Caco-2 (cell line): ENCODE data around the gene NGEF. TPM values are rescaled to one million over a fixed set of nuclear protein-coding genes. Genes with fewer than 3 reads are reported as not detected.
"Not testable (repeated sequence)": the region's sequence is repeated elsewhere in the genome, so short reads cannot be mapped to it uniquely, and the experiment has no call there.

ENCODE experiments used
- BruUV-seq: library from RNA; stranded (reverse); fragments of 400-500 nt; replicated peaks from 2 replicates; lab custom pipeline; 2021; lab: Mats Ljungman, UMichigan
- CTCF ChIA-PET: fragments of 300-600 bp; sonication (Branson Sonifier 250); formaldehyde crosslinking; loops from one replicate; lab custom pipeline; 2022; ENCODE audit warnings: antibody characterized with exemption; lab: Charles Lee
- POLR2A ChIA-PET: fragments of 300-600 bp; sonication (Branson Sonifier 250); formaldehyde crosslinking; loops from one replicate; lab custom pipeline; 2022; ENCODE audit warnings: antibody characterized with exemption; lab: Charles Lee
- DNase-seq, 2 experiments: peaks; one replicate each; pipeline versions ENCODE4 v3.0.0 to v3.0.0-alpha.2; 2020 to 2022
- H3K27me3 ChIP-seq: replicated peaks from 2 replicates; pipeline ENCODE4 v1.6.0; 2011; ENCODE audit warnings: low read length; ENCODE audit not compliant: control insufficient read depth, insufficient read depth
- H3K36me3 ChIP-seq: 2 replicates; pipeline ENCODE4 v1.5.1; 2011; ENCODE audit warnings: low read length; ENCODE audit not compliant: control insufficient read depth, insufficient read depth
- H3K4me1 ChIP-seq: fragments of 250-450 bp; sonication (Bioruptor Pico); 2 replicates; pipeline ENCODE4 v1.5.1; 2020; ENCODE audit warnings: mild to moderate bottlenecking
- H3K4me3 ChIP-seq: 2 replicates; pipeline ENCODE4 v1.5.1; 2011; ENCODE audit warnings: low read depth, mild to moderate bottlenecking, control low read depth, low read length
- H3K9me3 ChIP-seq: fragments of 250-450 bp; sonication (Bioruptor Pico); 2 replicates; pipeline ENCODE4 v1.5.1; 2020; ENCODE audit warnings: mild to moderate bottlenecking, moderate library complexity
- H3K27ac Mint-ChIP-seq: one replicate; pipeline ENCODE4 v1.8.0; 2022; ENCODE audit warnings: mixed read lengths; ENCODE audit not compliant: unreplicated experiment
- H3K27me3 Mint-ChIP-seq: one replicate; pipeline ENCODE4 v1.8.0; 2022; ENCODE audit warnings: mixed read lengths; ENCODE audit not compliant: insufficient read depth, unreplicated experiment
- H3K36me3 Mint-ChIP-seq: one replicate; pipeline ENCODE4 v1.8.0; 2022; ENCODE audit warnings: mild to moderate bottlenecking, mixed read lengths; ENCODE audit not compliant: insufficient read depth, unreplicated experiment
- H3K4me1 Mint-ChIP-seq: one replicate; pipeline ENCODE4 v1.8.0; 2022; ENCODE audit warnings: low read depth, mixed read lengths; ENCODE audit not compliant: unreplicated experiment
- H3K4me3 Mint-ChIP-seq: one replicate; pipeline ENCODE4 v1.8.0; 2022; ENCODE audit warnings: mild to moderate bottlenecking, moderate library complexity, mixed read lengths; ENCODE audit not compliant: unreplicated experiment
- H3K9me3 Mint-ChIP-seq: one replicate; pipeline ENCODE4 v1.8.0; 2022; ENCODE audit warnings: mixed read lengths; ENCODE audit not compliant: unreplicated experiment
- CTCF ChIP-seq, 2 experiments: fragments of 200-600 bp in 1 of 2; IDR thresholded peaks; 1 replicate in 1 of 2; 2 replicates in 1 of 2; pipeline versions ENCODE4 v1.5.1 to v1.8.0; 2011 to 2022; ENCODE audit warnings: antibody characterized with exemption in 1 of 2, control low read depth in 1 of 2, inconsistent platforms in 1 of 2, low read depth in 1 of 2, low read length in 1 of 2, mild to moderate bottlenecking in 1 of 2, moderate library complexity in 1 of 2; ENCODE audit not compliant: insufficient read depth in 1 of 2, severe bottlenecking in 1 of 2, unreplicated experiment in 1 of 2
- intact Hi-C: fragments of 100-400 bp; cut with micrococcal nuclease; formaldehyde crosslinking; loops from one replicate; pipeline ENCODE4 v1.10.0; 2022; ENCODE audit not compliant: unreplicated experiment
- total RNA-seq: library from RNA; stranded (reverse); gene quantifications from 2 replicates; pipeline ENCODE4 v1.2.3, GENCODE V29; 2022

NGEF gene
- total RNA-seq, 1 experiment from 2014 or later: 0.77 TPM

- H3K27me3 Mint-ChIP-seq: peaks cover 3% of the 10 kb centered on the region
- DNase-seq: no peak
- Histone ChIP-seq H3K9me3 (no peaks in the 10 kb centered on the region), H3K27me3 (no peaks in the 10 kb centered on the region; the same call in 1 of the 2 replicates), H3K4me1 (no peaks in the 10 kb centered on the region), H3K36me3 (no peaks in the 10 kb centered on the region), H3K4me3 (no peak overlapping the region)
- no peak for TF ChIP-seq CTCF (IDR thresholded peaks at IDR 0.05; ENCODE audit: insufficient read depth in 1 of 2, low read depth in 1 of 2, low read length in 1 of 2, severe bottlenecking in 1 of 2, unreplicated experiment in 1 of 2)
- no TSS peak for BruUV-seq
- CTCF ChIA-PET: no interaction called here
- intact Hi-C loops: no loop called here
- H3K27ac Mint-ChIP-seq: no peak overlapping the region
- no peaks in the 10 kb centered on the region for H3K4me1 Mint-ChIP-seq
- H3K4me3 Mint-ChIP-seq: no peak overlapping the region
- POLR2A ChIA-PET: no interaction called here
- no peaks in the 10 kb centered on the region for H3K9me3 Mint-ChIP-seq
- no peaks in the 10 kb centered on the region for H3K36me3 Mint-ChIP-seq
Observed at GRCh38 chr2:232910376-232910775, 102.7 kb downstream of the NGEF start.

GRCh38 chr2:232908695-232909094 is 104.4 kb downstream of the NGEF start:
- DNase-seq: no peak
- Histone ChIP-seq H3K27me3 (no peaks in the 10 kb centered on the region; the same call in 1 of the 2 replicates), H3K4me1 (no peaks in the 10 kb centered on the region), H3K4me3 (no peak overlapping the region), H3K36me3 (no peaks in the 10 kb centered on the region), H3K9me3 (no peaks in the 10 kb centered on the region)
- no peaks in the 10 kb centered on the region for H3K36me3 Mint-ChIP-seq
- no peak for TF ChIP-seq CTCF (IDR thresholded peaks at IDR 0.05; ENCODE audit: insufficient read depth in 1 of 2, low read depth in 1 of 2, low read length in 1 of 2, severe bottlenecking in 1 of 2, unreplicated experiment in 1 of 2)
- no TSS peak for BruUV-seq
- intact Hi-C loops: no loop called here
- ChIA-PET POLR2A (no interaction called here), CTCF (no interaction called here)
- H3K9me3 Mint-ChIP-seq: no peaks in the 10 kb centered on the region
- H3K27ac Mint-ChIP-seq: no peak overlapping the region
- no peaks in the 10 kb centered on the region for H3K4me1 Mint-ChIP-seq
- no peak overlapping the region for H3K4me3 Mint-ChIP-seq
- H3K27me3 Mint-ChIP-seq: no peaks in the 10 kb centered on the region

GRCh38 chr2:232907718-232908085 is 105.4 kb downstream of the NGEF start:
- DNase-seq, H3K4me1 Mint-ChIP-seq: not testable (repeated sequence)

GRCh38 chr2:232906867-232907717 is 106.0 kb downstream of the NGEF start:
- H3K36me3 Mint-ChIP-seq, H3K36me3 ChIP-seq, H3K4me3 ChIP-seq, H3K4me1 Mint-ChIP-seq, H3K27me3 ChIP-seq, BruUV-seq, intact Hi-C loops, H3K4me1 ChIP-seq, H3K9me3 Mint-ChIP-seq, CTCF ChIA-PET, H3K27me3 Mint-ChIP-seq, H3K9me3 ChIP-seq, POLR2A ChIA-PET, DNase-seq, H3K27ac Mint-ChIP-seq, H3K4me3 Mint-ChIP-seq: not testable (repeated sequence)

More at GRCh38 chr2:232907718-232908085, 105.4 kb downstream of the NGEF start:
- H3K9me3 Mint-ChIP-seq, H3K27me3 Mint-ChIP-seq, H3K9me3 ChIP-seq, H3K4me3 Mint-ChIP-seq, intact Hi-C loops, H3K36me3 Mint-ChIP-seq, POLR2A ChIA-PET, H3K4me1 ChIP-seq, H3K27ac Mint-ChIP-seq, BruUV-seq, H3K27me3 ChIP-seq, CTCF ChIA-PET, H3K4me3 ChIP-seq, H3K36me3 ChIP-seq: not testable (repeated sequence)
